COLO668 (cell line): ENCODE data around the gene IRAK3.

Experiments
- DNase-seq: peaks from one replicate; lab custom pipeline; 2025; ENCODE audit not compliant: unreplicated experiment; lab: John Stamatoyannopoulos, UW

Gene IRAK3

GRCh38 chr12:66188584-66189485 is at the start of gene IRAK3:
IRAK3 (plus strand) TSS chr12:66189214; CDS start chr12:66189300, 86 bp downstream.
- DNase-seq = peak; percentile 91

GRCh38 chr12:66139328-66139727 is 49.7 kb upstream of the IRAK3 start:
- DNase-seq = no peak

- DNase-seq = no peak
These were observed 48.3 kb upstream of the IRAK3 start for GRCh38 chr12:66140731-66141130.

- no peak for DNase-seq
These were observed 47.7 kb upstream of the IRAK3 start for GRCh38 chr12:66141299-66141698.

GRCh38 chr12:66142826-66143225 is 46.2 kb upstream of the IRAK3 start:
- DNase-seq = no peak

GRCh38 chr12:66143868-66144267 is 45.1 kb upstream of the IRAK3 start:
- DNase-seq = no peak

- peak; percentile 28 for DNase-seq
These were observed 43.9 kb upstream of the IRAK3 start for GRCh38 chr12:66144791-66145754.

GRCh38 chr12:66149702-66150398 is 39.2 kb upstream of the IRAK3 start:
- DNase-seq = no peak

- DNase-seq = no peak
These were observed 36.3 kb upstream of the IRAK3 start for GRCh38 chr12:66152732-66153131.

GRCh38 chr12:66154776-66155175 is 34.2 kb upstream of the IRAK3 start:
- no peak for DNase-seq

- no peak for DNase-seq
These were observed 32.4 kb upstream of the IRAK3 start for GRCh38 chr12:66156654-66157053.

- DNase-seq = no peak
These were observed 29.9 kb upstream of the IRAK3 start for GRCh38 chr12:66159123-66159522.

- no peak for DNase-seq
These were observed 28.3 kb upstream of the IRAK3 start for GRCh38 chr12:66160704-66161103.

- no peak for DNase-seq
These were observed 26.3 kb upstream of the IRAK3 start for GRCh38 chr12:66162701-66163100.

GRCh38 chr12:66163289-66163688 is 25.7 kb upstream of the IRAK3 start:
- no peak for DNase-seq

- no peak for DNase-seq
These were observed 24.6 kb upstream of the IRAK3 start for GRCh38 chr12:66164349-66164821.

- DNase-seq = no peak
These were observed 23.9 kb upstream of the IRAK3 start for GRCh38 chr12:66165141-66165540.

- no peak for DNase-seq
These were observed 22.5 kb upstream of the IRAK3 start for GRCh38 chr12:66166561-66166960.

GRCh38 chr12:66168410-66168809 is 20.6 kb upstream of the IRAK3 start:
- DNase-seq = no peak

- peak; percentile 93 for DNase-seq
These were observed 19.5 kb upstream of the IRAK3 start, which contains the start of gene TMBIM4 for GRCh38 chr12:66169221-66170170. TMBIM4 (minus strand) TSS chr12:66169996; CDS start chr12:66169951, 45 bp downstream.
